Measurements from ENCODE around the gene BMPR1B.

BMPR1B gene

GRCh38 chr4:94757192-94758140, at the start of gene BMPR1B:
Gene BMPR1B, plus strand, starts transcription at chr4:94757955. Its CDS starts 346,470 bp downstream, at chr4:95104425.
- DNase-seq, result no peak

- DNase-seq, result no peak
Observed at GRCh38 chr4:94711635-94712034, 46.1 kb upstream of the BMPR1B start.

- DNase-seq, result no peak
Observed at GRCh38 chr4:94714365-94715160, 43.2 kb upstream of the BMPR1B start.

GRCh38 chr4:94715726-94716125, 42.0 kb upstream of the BMPR1B start:
- no peak for DNase-seq

- DNase-seq, result no peak
Observed at GRCh38 chr4:94721310-94721709, 36.4 kb upstream of the BMPR1B start.

- no peak for DNase-seq
Observed at GRCh38 chr4:94722270-94722669, 35.5 kb upstream of the BMPR1B start.

GRCh38 chr4:94722748-94723147, 35.0 kb upstream of the BMPR1B start:
- no peak for DNase-seq

- no peak for DNase-seq
Observed at GRCh38 chr4:94724016-94724790, 33.6 kb upstream of the BMPR1B start.

GRCh38 chr4:94726524-94727123, 31.1 kb upstream of the BMPR1B start:
- DNase-seq, result no peak

- no peak for DNase-seq
Observed at GRCh38 chr4:94728056-94728766, 29.5 kb upstream of the BMPR1B start.

GRCh38 chr4:94732358-94732698, 25.4 kb upstream of the BMPR1B start:
- DNase-seq, result no peak

GRCh38 chr4:94739741-94740140, 18.0 kb upstream of the BMPR1B start:
- no peak for DNase-seq

GRCh38 chr4:94741304-94741703, 16.5 kb upstream of the BMPR1B start:
- no peak for DNase-seq

- no peak for DNase-seq
Observed at GRCh38 chr4:94743838-94744237, 13.9 kb upstream of the BMPR1B start.

- no peak for DNase-seq
Observed at GRCh38 chr4:94744850-94745249, 12.9 kb upstream of the BMPR1B start.

- DNase-seq, result no peak
Observed at GRCh38 chr4:94746746-94747145, 11.0 kb upstream of the BMPR1B start.

GRCh38 chr4:94758141-94758699, 465 bp downstream of the BMPR1B start:
- DNase-seq, result no peak

- DNase-seq, result no peak
Observed at GRCh38 chr4:94758700-94759399, 1.1 kb downstream of the BMPR1B start.

- no peak for DNase-seq
Observed at GRCh38 chr4:94759767-94760211, 2.0 kb downstream of the BMPR1B start.

- no peak for DNase-seq
Observed at GRCh38 chr4:94762326-94762725, 4.6 kb downstream of the BMPR1B start.

GRCh38 chr4:94763005-94763404, 5.2 kb downstream of the BMPR1B start:
- no peak for DNase-seq
